PC-9 (cell line): ENCODE measurements around the gene TULP4.

ENCODE experiments used
- CTCF ChIP-seq: fragments of 200-600 bp; sonication (generic); conservative IDR thresholded peaks from 2 replicates; pipeline ENCODE4 v1.6.1; 2017; ENCODE audit warnings: mixed run types, antibody characterized with exemption, mild to moderate bottlenecking, moderate library complexity
- EZH2 ChIP-seq: fragments of 200-600 bp; sonication (generic); IDR thresholded peaks from 2 replicates; pipeline ENCODE4 v1.8.0; 2017; ENCODE audit warnings: antibody characterized with exemption, low read depth

- no peak for TF ChIP-seq CTCF
- no peak for TF ChIP-seq EZH2
These were observed 16.7 kb downstream of the TULP4 start for GRCh38 chr6:158328952-158329351.
